ENCODE results near the gene SHROOM3. TPM values are rescaled to one million over a fixed set of nuclear protein-coding genes. Genes with fewer than 3 reads are reported as not detected.
A peak's percentile ranks its signal among the peaks of the same experiment; 100 is the strongest.

SHROOM3 gene
- total RNA-seq, 4 donors from 2014 or later, result 52.0 to 444 (median 364) TPM

- Histone ChIP-seq H3K27ac (no peak overlapping the region), H3K4me3 (no peak overlapping the region), H3K9me3 (no peaks in the 10 kb centered on the region), H3K4me1 (no peaks in the 10 kb centered on the region), H3K27me3 (peaks cover 0 to under 1% of the 10 kb centered on the region in 2 donors), H3K36me3 (no peaks in the 10 kb centered on the region)
- no peak for TF ChIP-seq POLR2A (IDR thresholded peaks at IDR 0.05)
- peak in 1 of 6 experiments; percentile 6 for TF ChIP-seq CTCF (IDR thresholded peaks at IDR 0.05)
- DNase-seq, result no peak
Measured at GRCh38 chr4:76426272-76426671, 8.8 kb upstream of the SHROOM3 start.

- Histone ChIP-seq H3K27me3 (no peaks in the 10 kb centered on the region), H3K4me3 (no peak overlapping the region), H3K36me3 (no peaks in the 10 kb centered on the region), H3K9me3 (no peaks in the 10 kb centered on the region), H3K27ac (no peak overlapping the region), H3K4me1 (no peaks in the 10 kb centered on the region)
- TF ChIP-seq POLR2A (IDR thresholded peaks at IDR 0.05) (no peak), CTCF (IDR thresholded peaks at IDR 0.05) (no peak)
- DNase-seq, result no peak
Measured at GRCh38 chr4:76429636-76430035, 5.4 kb upstream of the SHROOM3 start.

GRCh38 chr4:76430519-76431388, 4.3 kb upstream of the SHROOM3 start:
- H3K4me3 ChIP-seq, result no peak overlapping the region

GRCh38 chr4:76435528-76436319, 695 bp downstream of the SHROOM3 start:
- peak overlapping the region in 1 of 4 donors; percentile 15 for H3K4me3 ChIP-seq
- no peak for TF ChIP-seq CTCF (IDR thresholded peaks at IDR 0.05)
- no peak for TF ChIP-seq POLR2A (IDR thresholded peaks at IDR 0.05)
- H3K36me3 ChIP-seq, result no peaks in the 10 kb centered on the region
- H3K27me3 ChIP-seq, result no peaks in the 10 kb centered on the region
- no peak for DNase-seq
- no peaks in the 10 kb centered on the region for H3K9me3 ChIP-seq
- H3K4me1 ChIP-seq, result no peaks in the 10 kb centered on the region
- no peak overlapping the region for H3K27ac ChIP-seq

More at GRCh38 chr4:76430519-76431388, 4.3 kb upstream of the SHROOM3 start:
- H3K9me3 ChIP-seq, result no peaks in the 10 kb centered on the region
- DNase-seq, result no peak
- H3K27me3 ChIP-seq, result no peaks in the 10 kb centered on the region
- TF ChIP-seq CTCF (IDR thresholded peaks at IDR 0.05), result peak in 4 of 6 experiments; percentile 59 to 71 (median 68)
- no peak for TF ChIP-seq POLR2A (IDR thresholded peaks at IDR 0.05)
- no peak overlapping the region for H3K27ac ChIP-seq
- H3K4me1 ChIP-seq, result no peaks in the 10 kb centered on the region
- H3K36me3 ChIP-seq, result no peaks in the 10 kb centered on the region

- Histone ChIP-seq H3K9me3 (no peaks in the 10 kb centered on the region), H3K4me3 (no peak overlapping the region), H3K36me3 (no peaks in the 10 kb centered on the region), H3K4me1 (no peaks in the 10 kb centered on the region), H3K27ac (no peak overlapping the region), H3K27me3 (no peaks in the 10 kb centered on the region)
- no peak for TF ChIP-seq POLR2A (IDR thresholded peaks at IDR 0.05)
- TF ChIP-seq CTCF (IDR thresholded peaks at IDR 0.05), result no peak
- DNase-seq, result no peak
Measured at GRCh38 chr4:76439491-76439890, 4.5 kb downstream of the SHROOM3 start.

All from Peyer's patch (tissue), 4 donors.